GM12891 (cell line): Measurements from ENCODE around the gene HOXD4.

Experiments used
- PAX5 ChIP-seq: IDR thresholded peaks from 2 replicates; pipeline ENCODE4 v1.6.1; 2011; ENCODE audit warnings: low read length, moderate library complexity, mild to moderate bottlenecking; ENCODE audit not compliant: insufficient read depth, severe bottlenecking
- POLR2A ChIP-seq: IDR thresholded peaks from 2 replicates; pipeline ENCODE4 v1.6.1; 2011; ENCODE audit warnings: low read depth, low read length, control low read depth
- POLR2AphosphoS5 ChIP-seq: IDR thresholded peaks from 2 replicates; pipeline ENCODE4 v1.6.1; 2011; ENCODE audit warnings: low read depth, low read length, control low read depth
- POU2F2 ChIP-seq: IDR thresholded peaks from 2 replicates; pipeline ENCODE4 v1.6.1; 2011; ENCODE audit warnings: low read depth, mild to moderate bottlenecking, control low read depth, low read length, moderate library complexity
- SPI1 ChIP-seq: IDR thresholded peaks from 2 replicates; pipeline ENCODE4 v1.6.1; 2011; ENCODE audit warnings: low read depth, low read length, control low read depth
- TAF1 ChIP-seq: IDR thresholded peaks from 2 replicates; pipeline ENCODE4 v1.6.1; 2011; ENCODE audit warnings: low read depth, low read length, control low read depth

- TF ChIP-seq SPI1 (no peak), POLR2AphosphoS5 (no peak), PAX5 (no peak), POLR2A (no peak), TAF1 (no peak), POU2F2 (no peak)
Observed at GRCh38 chr2:176140513-176141317, 10.6 kb upstream of the HOXD4 start.
